Activated T-cell treated with anti-CD3 and anti-CD28 coated beads, Interleukin-2, amount 50 U/mL, for 72 hours (primary cell): ENCODE data around the gene MED13L. TPM values are rescaled to one million over a fixed set of nuclear protein-coding genes. Genes with fewer than 3 reads are reported as not detected.

Source experiments
- ATAC-seq, 2 donors: fragments of 150-1000 bp; cut with Tn5 transposase; replicated peaks in 1 of 2; 2 replicates each; pipeline ENCODE4 v1.10.0; 2021; ENCODE audit warnings: moderate library complexity in 2 of 2, mild to moderate bottlenecking in 1 of 2
- DNase-seq, 2 donors: peaks; one replicate each; pipeline ENCODE4 v3.0.0; 2021 to 2022; ENCODE audit warnings: mixed read lengths in 1 of 2
- H3K27ac Mint-ChIP-seq: one replicate; pipeline ENCODE4 v1.8.0; 2022; ENCODE audit warnings: mild to moderate bottlenecking, moderate library complexity, mixed read lengths
- H3K27me3 Mint-ChIP-seq: one replicate; pipeline ENCODE4 v1.8.0; 2022; ENCODE audit warnings: low read depth, mixed read lengths
- H3K36me3 Mint-ChIP-seq, 2 donors: one replicate each; pipeline ENCODE4 v1.8.0; 2022; ENCODE audit warnings: mixed read lengths in 2 of 2, mild to moderate bottlenecking in 1 of 2; ENCODE audit not compliant: insufficient read depth in 2 of 2
- H3K4me1 Mint-ChIP-seq: one replicate; pipeline ENCODE4 v1.8.0; 2022; ENCODE audit warnings: low read depth, mixed read lengths
- H3K4me3 Mint-ChIP-seq, 2 donors: one replicate each; pipeline ENCODE4 v1.8.0; 2022; ENCODE audit warnings: mild to moderate bottlenecking in 2 of 2, mixed read lengths in 2 of 2, moderate library complexity in 2 of 2
- H3K9me3 Mint-ChIP-seq, 2 donors: one replicate each; pipeline ENCODE4 v1.8.0; 2022; ENCODE audit warnings: mixed read lengths in 2 of 2
- total RNA-seq, 2 donors: library from RNA; stranded (reverse); gene quantifications; one replicate each; pipeline ENCODE4 v1.2.3, GENCODE V29; 2022

Gene MED13L
- total RNA-seq, 2 donors from 2014 or later: 72.8 to 74.5 TPM

- Mint-ChIP-seq H3K4me3 (peak overlapping the region; percentile 68 to 83), H3K27ac (peak overlapping the region; percentile 80), H3K4me1 (peaks cover 71% of the 10 kb centered on the region), H3K36me3 (no peaks in the 10 kb centered on the region), H3K9me3 (no peaks in the 10 kb centered on the region), H3K27me3 (no peaks in the 10 kb centered on the region)
- ATAC-seq: peak; percentile 95 to 97
- DNase-seq: peak; percentile 46 to 47
These were observed 153.8 kb downstream of the MED13L start for GRCh38 chr12:116123451-116124258.

GRCh38 chr12:116122628-116123027 lies 154.9 kb downstream of the MED13L start:
- ATAC-seq (no peak), DNase-seq (no peak)
- Mint-ChIP-seq H3K36me3 (no peaks in the 10 kb centered on the region), H3K27ac (no peak overlapping the region), H3K27me3 (no peaks in the 10 kb centered on the region), H3K9me3 (no peaks in the 10 kb centered on the region), H3K4me3 (no peak overlapping the region), H3K4me1 (peaks cover 62% of the 10 kb centered on the region)

- no peak for DNase-seq
- H3K4me3 Mint-ChIP-seq: peak overlapping the region; percentile 66 to 67
- ATAC-seq: no peak
- H3K9me3 Mint-ChIP-seq: no peaks in the 10 kb centered on the region
- no peaks in the 10 kb centered on the region for H3K27me3 Mint-ChIP-seq
- H3K36me3 Mint-ChIP-seq: no peaks in the 10 kb centered on the region
- H3K27ac Mint-ChIP-seq: peak overlapping the region; percentile 60
- H3K4me1 Mint-ChIP-seq: peaks cover 66% of the 10 kb centered on the region
These were observed 156.0 kb downstream of the MED13L start for GRCh38 chr12:116121453-116121871.

DNA sequence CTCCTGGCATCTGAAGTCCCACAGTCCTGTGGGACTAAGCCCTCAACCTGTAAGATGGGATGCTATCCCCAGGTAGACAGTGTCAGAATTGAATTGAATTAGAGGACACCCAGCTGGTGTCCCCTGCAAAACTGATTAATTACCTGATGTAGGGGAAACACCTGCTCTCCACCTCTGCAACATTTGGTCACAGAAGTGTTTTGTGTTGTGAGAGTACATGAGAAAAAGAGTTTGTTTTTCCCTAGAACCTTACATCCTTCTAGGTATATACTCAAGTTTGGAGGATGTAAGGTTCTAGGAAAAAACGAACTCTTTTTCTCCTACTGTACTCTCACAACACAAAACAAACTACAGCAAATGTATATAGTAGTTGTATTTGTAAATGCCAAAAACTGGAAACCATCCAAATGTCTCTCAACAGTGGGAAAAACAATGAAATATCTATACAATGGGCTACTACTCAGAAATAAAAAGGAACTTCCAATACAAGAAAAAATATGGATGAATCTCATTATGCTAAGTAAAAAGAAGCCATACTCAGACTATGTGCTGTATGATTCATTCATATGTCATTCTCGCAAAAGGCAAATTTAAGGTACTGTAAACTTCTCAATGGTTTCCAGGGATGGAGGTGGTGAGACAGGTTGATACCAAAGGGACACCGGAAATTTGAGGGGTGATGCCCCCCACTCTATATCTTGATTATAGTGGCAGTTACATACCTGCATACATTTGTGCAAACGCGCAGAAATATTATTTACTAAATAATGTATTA lies 160.7 kb downstream of the MED13L start:
- ATAC-seq (peak in 1 of 2 donors; percentile 23), DNase-seq (no peak)
- no peaks in the 10 kb centered on the region for H3K36me3 Mint-ChIP-seq
- no peaks in the 10 kb centered on the region for H3K27me3 Mint-ChIP-seq
- no peak overlapping the region for H3K4me3 Mint-ChIP-seq
- H3K9me3 Mint-ChIP-seq: no peaks in the 10 kb centered on the region
- H3K4me1 Mint-ChIP-seq: peaks cover 55% of the 10 kb centered on the region
- H3K27ac Mint-ChIP-seq: no peak overlapping the region

DNA sequence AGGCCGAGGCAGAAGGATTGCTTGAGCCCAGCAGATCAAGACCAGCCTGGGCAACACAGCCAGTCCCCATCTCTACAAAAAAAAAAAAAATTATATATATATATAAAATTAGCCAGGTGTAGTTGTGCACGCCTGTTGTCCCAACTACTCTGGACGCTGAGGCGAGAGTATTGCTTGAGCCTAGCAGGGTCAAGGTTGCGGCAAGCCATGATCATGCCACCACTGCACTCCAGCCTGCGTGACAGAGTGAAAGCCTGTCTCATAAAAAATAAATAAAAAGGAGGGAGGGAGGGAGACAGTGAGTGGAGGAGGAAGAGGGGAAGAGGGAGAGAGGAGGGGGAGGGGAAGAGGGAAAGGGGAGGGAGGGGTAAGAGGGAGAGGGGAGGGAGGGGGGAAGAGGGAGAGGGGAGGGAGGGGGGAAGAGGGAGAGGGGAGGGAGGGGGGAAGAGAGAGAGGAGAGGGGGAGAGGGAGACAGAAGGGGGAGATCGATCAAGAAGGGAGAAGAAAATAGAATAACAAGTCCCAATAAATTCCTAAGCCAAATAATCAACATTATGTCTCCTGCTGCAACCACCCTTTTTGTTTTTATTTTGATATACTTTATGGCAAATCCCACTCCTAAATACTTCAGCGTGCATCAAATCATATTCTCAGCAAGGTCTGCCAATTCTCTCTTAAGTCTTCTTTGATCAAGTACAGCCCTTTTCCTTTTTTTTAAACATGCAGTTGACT lies 163.9 kb downstream of the MED13L start:
- Mint-ChIP-seq H3K4me3 (no peak overlapping the region), H3K9me3 (no peaks in the 10 kb centered on the region), H3K27ac (no peak overlapping the region), H3K36me3 (no peaks in the 10 kb centered on the region), H3K4me1 (peaks cover 42% of the 10 kb centered on the region), H3K27me3 (no peaks in the 10 kb centered on the region)
- ATAC-seq: no peak
- no peak for DNase-seq

- H3K4me1 Mint-ChIP-seq: peaks cover 16% of the 10 kb centered on the region
- no peaks in the 10 kb centered on the region for H3K27me3 Mint-ChIP-seq
- no peak overlapping the region for H3K27ac Mint-ChIP-seq
- DNase-seq (no peak), ATAC-seq (no peak)
- H3K9me3 Mint-ChIP-seq: no peaks in the 10 kb centered on the region
- no peak overlapping the region for H3K4me3 Mint-ChIP-seq
- H3K36me3 Mint-ChIP-seq: peaks cover 1 to 6% of the 10 kb centered on the region in 2 donors
These were observed 170.6 kb downstream of the MED13L start for GRCh38 chr12:116106870-116107269.

GRCh38 chr12:116104167-116104767 lies 173.2 kb downstream of the MED13L start:
- H3K27ac Mint-ChIP-seq: no peak overlapping the region
- no peak for ATAC-seq
- H3K36me3 Mint-ChIP-seq: peaks cover 1 to 6% of the 10 kb centered on the region in 2 donors
- DNase-seq: no peak
- peaks cover 33% of the 10 kb centered on the region for H3K4me1 Mint-ChIP-seq
- H3K9me3 Mint-ChIP-seq: no peaks in the 10 kb centered on the region
- no peaks in the 10 kb centered on the region for H3K27me3 Mint-ChIP-seq
- H3K4me3 Mint-ChIP-seq: no peak overlapping the region

DNA sequence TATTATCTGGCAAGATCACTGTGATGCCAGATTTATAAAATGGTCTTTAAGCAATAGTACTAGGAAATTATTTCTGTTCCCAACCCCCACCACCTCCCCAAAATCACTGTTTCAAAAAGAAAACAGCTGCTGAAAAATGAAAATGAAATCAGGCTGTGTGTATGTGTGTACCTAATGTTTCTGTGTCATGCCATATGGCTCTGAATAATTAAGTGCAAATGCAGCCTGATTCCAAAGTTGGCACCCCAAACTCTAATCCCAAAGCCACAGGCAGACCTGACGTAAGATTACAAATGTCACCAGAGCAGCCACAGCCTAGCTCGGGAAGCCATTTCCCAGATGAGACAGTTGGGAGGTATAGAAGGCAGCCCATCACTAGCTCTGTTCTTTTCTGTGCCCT lies 175.5 kb downstream of the MED13L start:
- Mint-ChIP-seq H3K4me3 (no peak overlapping the region), H3K27ac (no peak overlapping the region), H3K9me3 (no peaks in the 10 kb centered on the region), H3K27me3 (no peaks in the 10 kb centered on the region), H3K4me1 (peaks cover 37% of the 10 kb centered on the region), H3K36me3 (peaks cover 1 to 6% of the 10 kb centered on the region in 2 donors)
- DNase-seq: no peak
- no peak for ATAC-seq

- ATAC-seq (peak; percentile 82 to 88), DNase-seq (peak; percentile 4 to 10)
- Mint-ChIP-seq H3K4me3 (peak overlapping the region; percentile 50 to 68), H3K27ac (peak overlapping the region; percentile 84), H3K27me3 (no peaks in the 10 kb centered on the region), H3K4me1 (peaks cover 35% of the 10 kb centered on the region), H3K36me3 (no peaks in the 10 kb centered on the region), H3K9me3 (no peaks in the 10 kb centered on the region)
These were observed 177.7 kb downstream of the MED13L start for GRCh38 chr12:116099652-116100432.

DNA sequence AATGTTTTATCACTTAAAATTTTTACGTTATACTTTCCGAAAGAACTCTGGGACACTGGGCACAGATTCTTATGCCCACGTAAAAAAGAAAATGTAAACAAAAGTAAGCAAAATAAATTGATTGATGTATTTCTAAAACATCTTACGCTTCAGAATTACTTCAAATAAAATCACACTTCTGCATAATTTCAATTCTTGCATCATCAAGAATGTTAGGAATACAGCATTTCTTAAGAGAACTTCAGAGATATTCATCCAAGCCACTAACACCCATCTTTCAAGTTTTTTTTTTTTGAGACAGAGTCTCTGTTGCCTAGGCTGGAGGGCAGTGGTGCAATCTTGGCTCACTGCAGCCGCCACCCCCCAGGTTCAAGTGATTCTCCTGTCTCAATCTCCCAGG lies 180.6 kb downstream of the MED13L start:
- DNase-seq (no peak), ATAC-seq (no peak)
- H3K4me1 Mint-ChIP-seq: peaks cover 40% of the 10 kb centered on the region
- H3K27ac Mint-ChIP-seq: no peak overlapping the region
- no peak overlapping the region for H3K4me3 Mint-ChIP-seq
- H3K9me3 Mint-ChIP-seq: no peaks in the 10 kb centered on the region
- peaks cover 0 to 2% of the 10 kb centered on the region in 2 donors for H3K36me3 Mint-ChIP-seq
- H3K27me3 Mint-ChIP-seq: no peaks in the 10 kb centered on the region

GRCh38 chr12:116094475-116094874 lies 183.0 kb downstream of the MED13L start:
- Mint-ChIP-seq H3K36me3 (peaks cover 0 to 2% of the 10 kb centered on the region in 2 donors), H3K27ac (no peak overlapping the region), H3K4me3 (no peak overlapping the region), H3K9me3 (no peaks in the 10 kb centered on the region), H3K27me3 (no peaks in the 10 kb centered on the region), H3K4me1 (peaks cover 34% of the 10 kb centered on the region)
- DNase-seq (no peak), ATAC-seq (no peak)

DNA sequence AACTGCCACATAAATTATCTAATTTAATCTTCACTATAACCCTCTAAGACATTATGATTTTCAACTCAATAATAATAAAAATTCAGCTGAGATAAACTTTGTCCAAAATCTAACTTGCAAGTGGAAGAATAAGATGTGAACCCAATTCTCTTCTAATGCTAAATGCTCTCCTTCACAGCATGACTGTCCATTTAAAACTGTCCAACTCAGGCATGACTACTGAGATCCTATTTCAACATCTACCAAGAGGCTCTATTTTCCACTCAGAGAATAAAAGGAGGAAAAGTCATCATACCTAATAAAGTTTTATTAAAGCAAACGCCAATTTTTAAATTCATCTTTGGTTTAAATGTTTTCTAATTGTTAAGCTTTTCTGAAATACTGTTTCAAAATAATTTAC lies 183.6 kb downstream of the MED13L start:
- ATAC-seq (no peak), DNase-seq (no peak)
- Mint-ChIP-seq H3K9me3 (no peaks in the 10 kb centered on the region), H3K4me1 (peaks cover 32% of the 10 kb centered on the region), H3K27ac (no peak overlapping the region), H3K4me3 (no peak overlapping the region), H3K36me3 (peaks cover 0 to 2% of the 10 kb centered on the region in 2 donors), H3K27me3 (no peaks in the 10 kb centered on the region)
